PC-9 (cell line): ENCODE results near the gene ZNF654. TPM values are rescaled to one million over a fixed set of nuclear protein-coding genes. Genes with fewer than 3 reads are reported as not detected.

Experiments used
- BruUV-seq: library from RNA; stranded (reverse); fragments of 400-500 nt; replicated peaks from 2 replicates; lab custom pipeline; 2021; lab: Mats Ljungman, UMichigan
- CTCF ChIA-PET: fragments of 300-600 bp; sonication (Branson Sonifier 250); formaldehyde crosslinking; loops from one replicate; lab custom pipeline; 2022; ENCODE audit warnings: antibody characterized with exemption; lab: Charles Lee
- POLR2A ChIA-PET: fragments of 300-600 bp; sonication (Branson Sonifier 250); formaldehyde crosslinking; loops from one replicate; lab custom pipeline; 2022; ENCODE audit warnings: antibody characterized with exemption; ENCODE audit not compliant: unreplicated experiment; lab: Charles Lee
- DNase-seq, 2 experiments: peaks; one replicate each; pipeline versions ENCODE4 v3.0.0 to v3.0.0-alpha.2; 2015 to 2022; ENCODE audit warnings: mixed read lengths in 1 of 2
- H2AFZ ChIP-seq: fragments of 200-600 bp; sonication (generic); 2 replicates; pipeline ENCODE4 v1.8.1; 2017; ENCODE audit warnings: antibody characterized with exemption
- H3F3A ChIP-seq: fragments of 200-600 bp; sonication (generic); 2 replicates; pipeline ENCODE4 v1.8.1; 2017; ENCODE audit warnings: antibody characterized with exemption, mild to moderate bottlenecking, low read depth; ENCODE audit not compliant: insufficient read depth
- H3K27ac ChIP-seq: fragments of 200-600 bp; sonication (generic); 2 replicates; pipeline ENCODE4 v1.6.1; 2016; ENCODE audit warnings: mixed run types
- H3K27me3 ChIP-seq: fragments of 200-600 bp; sonication (generic); 2 replicates; pipeline ENCODE4 v1.6.1; 2016; ENCODE audit warnings: low read depth, mixed run types; ENCODE audit not compliant: insufficient read depth
- H3K36me3 ChIP-seq: fragments of 200-600 bp; sonication (generic); 2 replicates; pipeline ENCODE4 v1.6.1; 2016; ENCODE audit warnings: low read depth, mixed run types
- H3K4me1 ChIP-seq: fragments of 200-600 bp; sonication (generic); replicated peaks from 2 replicates; pipeline ENCODE4 v1.6.1; 2016; ENCODE audit warnings: mixed run types; ENCODE audit not compliant: insufficient read depth
- H3K4me2 ChIP-seq: fragments of 200-600 bp; sonication (generic); 2 replicates; pipeline ENCODE4 v1.6.1; 2017; ENCODE audit warnings: mixed run types
- H3K4me3 ChIP-seq: fragments of 200-600 bp; sonication (generic); 2 replicates; pipeline ENCODE4 v1.6.1; 2016; ENCODE audit warnings: mixed run types
- H3K79me2 ChIP-seq: fragments of 200-600 bp; sonication (generic); 2 replicates; pipeline ENCODE4 v1.6.1; 2017; ENCODE audit warnings: low read depth, mixed run types
- H3K9me2 ChIP-seq: fragments of 200-600 bp; sonication (generic); 2 replicates; pipeline ENCODE4 v1.8.1; 2017; ENCODE audit warnings: mild to moderate bottlenecking; ENCODE audit not compliant: insufficient read depth
- H3K9me3 ChIP-seq: fragments of 200-600 bp; sonication (generic); 2 replicates; pipeline ENCODE4 v1.8.1; 2016; ENCODE audit warnings: low read depth; ENCODE audit not compliant: insufficient read depth
- H4K20me1 ChIP-seq: fragments of 200-600 bp; sonication (generic); 2 replicates; pipeline ENCODE4 v1.8.1; 2017; ENCODE audit not compliant: insufficient read depth
- CTCF ChIP-seq: fragments of 200-600 bp; sonication (generic); conservative IDR thresholded peaks from 2 replicates; pipeline ENCODE4 v1.6.1; 2017; ENCODE audit warnings: mixed run types, antibody characterized with exemption, mild to moderate bottlenecking, moderate library complexity
- EZH2 ChIP-seq: fragments of 200-600 bp; sonication (generic); IDR thresholded peaks from 2 replicates; pipeline ENCODE4 v1.8.0; 2017; ENCODE audit warnings: antibody characterized with exemption, low read depth
- intact Hi-C: fragments of 100-400 bp; cut with micrococcal nuclease; formaldehyde crosslinking; loops from one replicate; pipeline ENCODE4 v1.10.0; 2022; ENCODE audit not compliant: unreplicated experiment
- total RNA-seq: library from RNA; stranded (reverse); gene quantifications from 2 replicates; pipeline ENCODE4 v1.2.3, GENCODE V29; 2021

Gene ZNF654
- total RNA-seq, 1 experiment from 2014 or later, result 9.6 TPM

- ChIA-PET POLR2A (no interaction called here), CTCF (no interaction called here)
- Histone ChIP-seq H3K27ac (no peak overlapping the region), H3K27me3 (no peaks in the 10 kb centered on the region), H3K9me2 (0 out of 2 replicates have a peak, but pooled peaks cover 4% of the 10 kb centered on the region), H4K20me1 (no peaks in the 10 kb centered on the region), H3K9me3 (no peaks in the 10 kb centered on the region), H2AFZ (no peak overlapping the region), H3K79me2 (no peaks in the 10 kb centered on the region), H3F3A (no peaks in the 10 kb centered on the region), H3K4me3 (no peak overlapping the region), H3K4me1 (0 out of 2 replicates have a peak, but pooled peaks cover 6% of the 10 kb centered on the region), H3K4me2 (peak overlapping the region; percentile 21; the same call in 1 of the 2 replicates), H3K36me3 (no peaks in the 10 kb centered on the region)
- intact Hi-C loops, result no loop called here
- DNase-seq, result no peak
- BruUV-seq, result no TSS peak
- TF ChIP-seq CTCF (no peak), EZH2 (no peak)
Measured at GRCh38 chr3:88030210-88030609, 28.8 kb upstream of the ZNF654 start.

GRCh38 chr3:88031642-88032077 is 27.4 kb upstream of the ZNF654 start:
- no peaks in the 10 kb centered on the region for H3K27me3 ChIP-seq
- 0 out of 2 replicates have a peak, but pooled peaks cover 6% of the 10 kb centered on the region for H3K4me1 ChIP-seq
- ChIA-PET POLR2A (no interaction called here), CTCF (no interaction called here)
- H3K4me2 ChIP-seq, result peak overlapping the region; percentile 88
- no peaks in the 10 kb centered on the region for H3F3A ChIP-seq
- no peak overlapping the region for H3K27ac ChIP-seq
- BruUV-seq, result no TSS peak
- H3K9me2 ChIP-seq, result 0 out of 2 replicates have a peak, but pooled peaks cover 4% of the 10 kb centered on the region
- no peaks in the 10 kb centered on the region for H3K79me2 ChIP-seq
- H2AFZ ChIP-seq, result peak overlapping the region; percentile 78
- peak overlapping the region; percentile 53 for H3K4me3 ChIP-seq
- intact Hi-C loops, result no loop called here
- no peaks in the 10 kb centered on the region for H3K36me3 ChIP-seq
- no peaks in the 10 kb centered on the region for H3K9me3 ChIP-seq
- no peaks in the 10 kb centered on the region for H4K20me1 ChIP-seq
- TF ChIP-seq CTCF, result no peak
- DNase-seq, result peak; percentile 2 to 42

- Histone ChIP-seq H3K4me3 (peak overlapping the region; percentile 53; the same call in 1 of the 2 replicates), H3K36me3 (no peaks in the 10 kb centered on the region), H3K27ac (no peak overlapping the region), H3K4me2 (peak overlapping the region; percentile 88), H3K9me2 (0 out of 2 replicates have a peak, but pooled peaks cover 4% of the 10 kb centered on the region), H3F3A (no peaks in the 10 kb centered on the region), H4K20me1 (no peaks in the 10 kb centered on the region), H3K27me3 (no peaks in the 10 kb centered on the region), H3K79me2 (no peaks in the 10 kb centered on the region), H3K9me3 (no peaks in the 10 kb centered on the region), H2AFZ (peak overlapping the region; percentile 78), H3K4me1 (0 out of 2 replicates have a peak, but pooled peaks cover 6% of the 10 kb centered on the region)
- TF ChIP-seq CTCF (no peak), EZH2 (no peak)
- no peak for DNase-seq
- CTCF ChIA-PET, result interaction anchor here (0.8 kb wide), 1 partner anchor 1225 kb away, joined by 3 read pairs; no protein-coding TSS in a partner anchor
- POLR2A ChIA-PET, result no interaction called here
- BruUV-seq, result no TSS peak
- intact Hi-C loops, result no loop called here
Measured at GRCh38 chr3:88032245-88032644, 26.8 kb upstream of the ZNF654 start.
